CD4-positive, alpha-beta T cell treated with Interferon gamma for 1 hour (primary cell): ENCODE data around the gene TAB2.
"Not testable (repeated sequence)": the region's sequence is repeated elsewhere in the genome, so short reads cannot be mapped to it uniquely, and the experiment has no call there.

Experiments
- DNase-seq: peaks from one replicate; pipeline ENCODE4 v3.0.0-alpha.2; 2020

Gene TAB2

DNA sequence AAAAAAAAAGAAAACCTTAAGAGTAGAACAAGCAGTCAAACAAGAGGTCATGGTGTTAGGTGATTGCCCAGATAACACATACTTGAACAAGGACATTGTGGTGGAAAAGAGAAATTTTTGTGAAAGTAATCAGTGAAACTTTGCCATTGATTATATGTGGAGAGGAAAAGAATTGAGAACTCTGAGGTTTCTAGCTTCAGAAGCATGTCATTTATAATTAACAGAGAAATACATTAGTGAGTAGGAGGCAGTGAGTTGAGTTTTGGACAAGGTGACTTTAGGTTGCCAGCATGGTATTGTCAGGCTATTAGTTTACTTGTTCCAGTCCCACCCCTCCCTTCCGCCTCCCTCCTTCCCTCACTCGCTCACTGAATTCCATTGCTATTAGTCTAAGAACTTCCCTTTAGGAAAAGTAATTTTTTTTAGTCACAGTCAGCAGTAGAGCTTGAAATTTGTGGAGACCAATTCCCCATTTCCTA lies 17.2 kb downstream of the TAB2 start:
- no peak for DNase-seq

DNA sequence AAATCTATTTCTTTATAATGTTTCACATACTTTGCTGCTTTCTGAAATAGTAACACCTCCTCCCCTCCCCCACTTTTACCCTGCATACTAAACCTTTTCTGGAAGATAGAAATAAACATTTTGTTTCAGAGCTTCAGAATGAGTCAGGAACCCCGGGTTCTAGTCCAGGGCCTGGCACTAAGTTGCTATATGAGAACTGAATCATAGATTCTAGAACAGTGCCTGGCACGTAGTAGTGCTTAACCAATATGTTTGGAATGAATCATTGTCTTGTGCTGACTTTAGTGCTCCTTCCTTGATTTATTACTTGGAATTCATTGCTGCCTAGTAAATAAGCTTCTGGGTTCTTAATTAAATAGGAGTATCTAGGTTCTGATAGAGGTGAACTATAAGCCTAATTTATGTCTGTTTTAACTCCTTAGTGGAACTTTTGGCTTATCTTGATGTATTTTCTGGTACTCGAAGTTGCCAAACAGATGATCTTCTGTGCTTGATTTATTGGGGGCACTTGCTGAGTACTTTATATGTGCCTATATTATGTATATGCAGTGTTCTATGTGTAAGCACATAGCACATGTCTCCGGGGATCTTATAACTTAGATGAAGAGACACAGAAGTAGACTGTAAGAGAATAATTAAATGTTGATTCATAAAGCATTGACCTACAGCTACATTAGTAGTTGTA lies 18.6 kb downstream of the TAB2 start:
- no peak for DNase-seq

DNA sequence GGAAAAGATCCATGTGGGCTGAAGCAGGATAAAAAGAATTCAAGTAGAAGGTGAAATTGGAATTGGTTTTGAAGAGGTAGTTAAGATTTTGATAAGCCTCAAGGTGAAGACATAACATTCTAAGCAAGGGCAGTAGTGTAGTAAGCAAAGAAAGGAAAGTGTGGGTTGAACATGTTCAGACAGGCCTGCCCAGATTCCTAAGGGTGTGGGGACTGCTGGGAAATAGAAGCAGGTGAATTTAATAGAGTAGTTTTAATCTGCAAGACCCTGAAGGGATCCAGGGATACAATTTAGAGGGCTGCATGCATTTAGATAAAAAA lies 19.1 kb downstream of the TAB2 start:
- DNase-seq = no peak

DNA sequence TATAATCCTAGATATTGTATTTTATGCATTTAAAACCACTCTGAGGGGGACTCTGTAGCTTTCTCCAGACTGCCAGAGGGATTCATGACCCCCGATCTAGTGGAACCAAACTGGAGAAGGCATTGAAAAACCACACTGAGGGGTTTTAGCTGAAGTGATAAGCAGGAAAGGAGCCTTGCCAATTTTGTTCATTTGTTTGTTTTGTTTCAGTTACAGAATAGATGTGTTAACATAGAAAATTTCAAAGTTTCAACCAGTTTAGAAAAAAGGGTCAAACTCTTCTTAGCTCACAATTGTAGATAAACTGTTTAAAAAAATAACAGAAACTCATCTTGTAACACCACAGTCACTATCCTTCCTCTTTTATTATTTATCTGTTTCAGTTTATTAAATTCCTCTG lies 19.8 kb downstream of the TAB2 start:
- DNase-seq = no peak

DNA sequence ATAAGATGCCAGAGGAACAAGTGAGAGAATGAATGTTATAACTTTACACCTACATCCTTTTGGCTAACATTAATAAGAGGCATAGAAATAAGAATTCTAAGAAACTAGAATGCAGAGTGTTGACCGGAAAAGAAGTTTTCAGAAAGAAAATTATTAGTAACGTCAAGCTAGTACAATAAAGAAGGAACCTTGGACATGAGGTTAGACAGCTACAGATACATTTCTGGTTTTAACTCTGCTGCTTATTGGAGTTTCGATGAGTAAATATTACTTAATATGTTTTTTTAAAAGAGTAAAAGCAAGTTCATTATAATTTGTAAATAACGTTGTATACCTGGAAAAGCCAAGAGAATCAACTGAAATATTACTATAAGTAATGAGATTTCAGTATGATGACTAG lies 22.7 kb downstream of the TAB2 start:
- no peak for DNase-seq

DNA sequence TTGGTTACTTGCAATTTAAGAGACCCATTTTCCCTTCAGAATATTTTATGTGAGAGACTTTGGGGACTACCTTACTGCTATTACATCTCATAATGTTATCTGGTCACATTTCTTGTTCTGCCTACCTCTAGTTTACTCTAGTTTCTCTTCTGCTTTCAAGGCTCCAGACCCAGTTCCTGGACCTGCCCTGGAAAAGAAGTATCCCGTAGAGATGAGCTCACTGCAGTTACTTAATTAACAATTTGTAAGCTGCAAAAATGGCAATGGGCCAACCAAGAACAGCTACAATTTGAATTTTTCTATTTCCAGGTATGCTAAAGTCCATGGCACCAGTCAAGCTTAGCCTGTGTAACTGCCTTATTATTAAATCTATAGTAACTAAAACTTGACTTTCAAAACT lies 25.0 kb downstream of the TAB2 start:
- no peak for DNase-seq

DNA sequence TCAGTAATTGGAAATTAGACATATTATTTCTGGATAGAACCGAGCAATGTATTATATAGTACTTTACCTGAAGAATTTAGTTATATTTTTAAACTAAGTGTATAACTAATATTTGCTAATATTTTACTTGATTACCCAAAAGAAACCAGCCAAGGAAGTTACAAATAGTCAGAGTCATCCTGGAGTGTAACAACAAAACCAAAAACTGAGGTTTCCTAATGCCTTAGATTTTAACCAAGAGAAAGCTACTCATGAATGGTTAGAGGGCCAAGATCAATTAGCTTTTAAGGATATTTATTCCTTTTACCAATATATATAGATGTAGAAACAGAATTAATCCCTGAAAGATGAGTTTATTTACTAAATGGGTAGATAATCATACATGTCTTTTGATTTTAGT lies 26.0 kb downstream of the TAB2 start:
- DNase-seq = no peak

DNA sequence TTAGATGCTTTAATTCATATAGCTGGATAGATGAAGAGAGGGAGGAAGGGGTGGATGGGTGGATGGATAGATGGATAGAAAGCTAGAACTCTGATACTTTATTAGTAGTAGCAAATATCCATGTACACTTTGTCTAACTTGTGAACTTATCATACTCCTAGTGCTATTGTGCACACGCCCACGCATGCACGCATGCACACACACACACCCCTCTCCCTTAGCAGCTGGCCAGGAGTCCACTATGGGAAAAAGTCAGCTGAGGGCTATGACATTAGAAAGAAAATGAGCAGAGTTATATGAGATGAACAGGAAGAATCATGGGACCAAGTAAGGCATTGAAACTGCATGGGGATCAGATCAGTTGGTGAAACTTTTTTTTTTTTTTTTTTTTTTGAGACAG lies 28.6 kb downstream of the TAB2 start:
- no peak for DNase-seq

DNA sequence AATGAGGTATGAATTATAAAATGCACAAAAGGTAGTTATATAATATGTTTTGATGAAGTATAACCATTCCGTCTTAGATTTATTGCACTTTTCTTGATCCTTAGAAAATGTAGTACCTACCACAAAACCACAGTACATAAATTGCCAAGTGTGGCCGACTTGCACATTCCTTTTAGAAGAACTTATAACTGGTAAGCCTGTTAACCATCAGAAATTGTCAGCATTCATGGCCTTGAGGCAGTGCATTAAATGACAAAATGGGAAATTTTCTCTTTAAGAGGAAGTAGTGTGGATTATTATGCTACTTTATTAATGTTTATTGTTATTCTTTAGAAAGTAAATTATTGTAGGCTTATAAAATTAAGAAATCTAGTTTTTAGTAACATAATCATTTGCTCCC lies 29.6 kb downstream of the TAB2 start:
- DNase-seq = no peak

DNA sequence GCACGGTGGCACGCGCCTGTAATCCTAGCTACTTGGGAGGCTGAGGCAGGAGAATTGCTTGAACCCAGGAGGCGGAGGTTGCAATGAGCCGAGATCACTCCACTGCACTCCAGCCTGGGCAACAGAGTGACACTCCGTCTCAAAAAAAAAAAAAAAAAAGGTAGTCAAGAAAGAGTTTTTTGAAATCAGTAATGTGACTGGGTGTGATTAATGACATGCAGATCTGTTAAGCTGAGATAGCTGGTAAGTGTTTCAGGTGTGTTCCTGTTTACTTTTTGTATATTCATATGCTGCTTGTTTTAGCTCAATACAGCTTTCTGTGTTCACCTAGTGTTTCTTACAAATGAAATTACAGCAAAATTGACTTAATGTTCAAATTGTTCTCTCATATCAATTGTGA lies 31.8 kb downstream of the TAB2 start:
- DNase-seq = not testable (repeated sequence)

DNA sequence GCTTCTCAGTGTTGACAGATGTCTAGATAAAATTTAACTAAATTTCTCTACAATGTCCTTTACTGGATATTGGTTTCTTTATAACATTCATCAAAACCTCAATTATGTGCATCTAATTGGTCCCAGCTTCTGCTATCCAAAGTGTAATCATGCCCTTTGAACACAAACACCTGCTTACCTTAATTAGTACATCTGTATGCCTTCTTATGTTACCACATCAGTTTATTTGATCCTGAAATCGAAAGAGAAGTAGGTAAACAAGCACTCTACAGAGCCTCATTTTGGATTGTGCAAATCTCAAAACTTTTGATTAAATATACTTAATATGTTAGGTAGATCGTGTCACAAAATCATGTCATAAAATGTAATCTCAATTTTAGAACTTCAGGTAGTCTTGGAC lies 36.5 kb downstream of the TAB2 start:
- no peak for DNase-seq

DNA sequence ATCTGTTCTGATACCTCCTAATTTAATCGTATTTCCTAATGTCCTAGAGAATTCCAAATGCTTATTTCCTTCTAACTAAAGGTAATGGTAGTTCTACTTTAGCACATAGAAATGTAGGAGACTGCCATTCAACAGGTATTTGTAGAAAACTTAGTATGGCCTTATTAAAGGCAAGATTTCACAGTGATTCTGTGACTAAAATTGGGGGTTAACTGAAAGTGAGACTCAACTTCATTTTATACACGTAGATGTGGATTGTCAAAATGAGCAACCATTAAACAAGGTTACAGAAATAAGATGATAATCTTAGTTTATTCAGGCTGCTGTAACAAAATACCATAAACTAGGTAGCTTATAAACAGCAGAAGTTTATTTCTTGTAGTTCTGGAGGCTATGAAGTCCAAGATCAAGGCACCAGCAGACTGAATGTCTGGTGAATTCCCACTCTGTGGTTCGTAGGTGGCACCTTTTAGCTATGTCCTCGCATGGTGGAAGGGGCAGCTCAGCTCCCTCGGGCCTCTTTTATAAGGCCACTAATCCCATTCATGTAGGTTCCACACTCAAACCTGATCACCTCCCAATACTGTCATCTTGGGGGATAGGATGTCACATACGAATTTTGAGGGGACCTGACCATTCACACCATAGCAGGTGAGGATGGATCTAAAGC lies 38.7 kb downstream of the TAB2 start:
- DNase-seq = no peak

DNA sequence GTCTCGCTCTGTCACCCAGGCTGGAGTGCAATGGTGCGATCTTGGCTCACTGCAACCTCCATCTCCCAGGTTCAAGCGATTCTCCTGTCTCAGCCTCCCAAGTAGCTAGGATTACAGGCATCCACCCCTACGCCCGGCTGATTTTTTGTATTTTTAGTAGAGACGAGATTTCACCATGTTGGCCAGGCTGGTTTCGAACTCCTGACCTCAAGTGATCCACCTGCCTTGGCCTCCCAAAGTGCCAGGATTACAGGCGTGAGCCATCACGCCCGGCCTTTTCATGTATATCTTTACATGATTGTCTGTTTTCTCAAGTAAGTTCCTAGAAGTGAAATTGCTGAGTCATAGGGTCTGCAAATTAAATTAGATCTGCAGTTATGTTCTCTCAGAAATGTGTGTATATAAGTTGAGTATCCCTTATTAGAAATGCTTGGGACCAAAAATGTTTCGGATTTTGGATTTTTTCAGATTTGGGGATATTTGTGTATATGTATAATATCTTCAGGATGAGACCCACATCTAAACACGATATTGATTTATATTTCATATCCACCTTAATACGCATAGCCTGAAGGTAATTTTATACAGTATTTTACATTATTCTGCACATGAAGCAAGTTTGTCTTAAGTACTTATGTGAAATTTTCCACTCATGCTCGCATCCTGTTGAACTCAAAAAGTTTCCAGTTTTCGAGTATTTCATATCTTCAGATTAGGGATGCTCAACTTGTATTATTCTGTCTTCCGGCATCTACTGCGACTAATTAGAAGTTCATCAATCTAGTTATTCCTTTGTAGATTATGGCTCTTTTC lies 40.4 kb downstream of the TAB2 start:
- no peak for DNase-seq

DNA sequence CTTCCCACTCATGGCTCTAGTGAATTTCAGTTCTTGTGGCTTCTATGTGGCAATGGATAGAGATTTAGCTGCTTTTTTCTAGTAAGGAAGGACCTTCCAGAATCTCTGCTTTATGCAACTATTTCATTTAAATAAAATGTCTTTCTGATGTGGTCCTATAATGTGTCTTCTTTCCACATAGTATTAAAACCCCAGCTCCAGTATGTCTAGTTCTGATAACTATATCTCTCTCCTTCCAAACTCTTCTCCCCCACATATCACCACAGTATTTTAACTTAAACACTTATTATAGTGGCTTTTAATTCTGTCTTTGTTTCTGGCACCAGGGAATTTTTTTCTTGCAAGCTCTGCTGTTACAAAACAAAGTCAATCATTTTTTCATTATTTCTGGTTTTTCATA lies 41.9 kb downstream of the TAB2 start:
- no peak for DNase-seq

DNA sequence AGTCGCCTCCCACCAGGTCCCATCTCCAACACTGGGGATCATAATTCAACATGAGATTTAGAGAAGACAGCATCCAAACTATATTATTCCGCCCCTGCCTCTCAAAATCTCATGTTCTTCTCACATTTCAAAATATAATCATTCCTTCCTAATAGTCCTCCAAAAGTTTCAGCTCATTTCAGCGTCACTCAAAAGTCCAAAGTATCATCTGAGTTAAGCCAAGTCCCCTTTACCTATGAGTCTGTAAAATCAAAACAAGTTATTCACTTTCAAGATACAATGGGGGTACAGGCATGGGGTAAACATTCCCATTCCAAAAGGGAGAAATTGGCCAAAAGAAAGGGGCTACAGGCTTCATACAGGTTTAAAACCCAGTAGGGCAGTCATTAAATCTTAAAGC lies 43.0 kb downstream of the TAB2 start:
- DNase-seq = no peak

DNA sequence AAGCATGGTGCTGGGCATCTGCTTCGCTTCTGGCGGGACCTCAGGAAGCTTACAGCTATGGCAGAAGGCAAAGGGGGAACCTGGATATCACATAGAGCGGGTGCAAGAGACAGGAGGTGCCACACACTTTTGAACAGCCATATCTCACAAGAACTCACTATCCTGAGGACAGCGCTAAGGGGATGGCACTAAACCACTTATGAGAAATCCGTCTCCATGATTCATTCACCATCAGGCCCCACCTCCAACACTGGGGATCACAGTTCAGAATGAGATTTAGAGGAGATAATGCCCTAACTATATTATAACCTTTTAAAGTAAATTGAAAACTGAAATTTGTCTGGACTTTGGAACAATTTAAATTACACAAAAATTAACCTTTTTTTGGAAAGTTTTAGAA lies 44.8 kb downstream of the TAB2 start:
- no peak for DNase-seq

DNA sequence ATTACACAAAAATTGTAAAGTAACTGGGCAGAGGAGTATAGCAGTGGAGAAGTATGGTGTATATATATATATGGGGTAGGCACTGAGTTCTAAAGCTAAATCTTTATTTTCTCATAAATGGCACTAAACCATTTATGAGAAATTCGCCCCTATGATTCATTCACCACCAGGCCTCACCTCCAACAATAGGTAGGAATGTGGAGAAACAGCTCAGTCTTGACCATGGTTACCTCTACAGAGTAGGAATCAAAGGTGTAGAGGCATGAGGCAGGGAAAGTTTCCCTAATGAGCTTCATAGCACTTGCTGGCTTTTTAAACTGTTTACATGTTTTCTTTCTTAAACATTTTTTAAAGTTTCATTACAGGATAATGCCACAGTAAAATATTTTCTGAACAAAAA lies 45.6 kb downstream of the TAB2 start:
- no peak for DNase-seq

DNA sequence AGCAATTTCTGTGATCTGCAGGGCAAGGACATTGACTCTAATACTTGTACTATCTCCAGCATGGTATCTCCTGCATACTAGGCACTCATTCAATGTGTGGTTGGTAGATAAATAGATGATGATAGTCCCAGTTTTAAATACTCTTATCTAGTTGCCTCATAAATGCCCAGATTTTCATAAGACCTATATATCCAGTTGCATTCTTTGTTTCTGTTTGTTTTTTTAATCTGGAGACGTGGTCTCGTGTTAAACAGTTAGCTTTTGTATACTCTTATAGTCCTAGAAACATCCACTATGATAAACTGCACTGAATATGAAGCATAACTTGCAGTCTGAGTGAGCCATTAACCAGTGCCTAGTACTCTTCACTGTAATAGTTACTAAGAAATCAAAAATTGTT lies 47.0 kb downstream of the TAB2 start:
- DNase-seq = no peak

DNA sequence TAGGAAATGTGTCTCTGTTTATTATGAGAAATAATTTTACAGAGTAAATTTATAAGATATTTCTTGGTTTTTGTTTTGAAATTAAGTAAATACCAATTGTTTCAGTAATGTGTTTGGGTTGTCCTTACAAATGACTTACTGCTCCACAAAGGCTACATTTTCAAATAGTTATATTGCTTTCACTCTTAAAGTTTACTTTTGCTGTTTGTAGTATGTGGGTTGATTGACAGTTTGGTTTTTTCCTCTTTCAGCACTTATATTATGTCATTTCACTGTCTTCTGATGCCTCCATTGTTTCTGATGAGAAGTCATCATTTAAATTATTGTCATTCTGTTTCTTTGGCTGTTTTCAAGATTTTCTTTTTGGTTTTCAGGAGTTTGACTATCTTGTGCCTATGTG lies 47.7 kb downstream of the TAB2 start:
- DNase-seq = no peak

DNA sequence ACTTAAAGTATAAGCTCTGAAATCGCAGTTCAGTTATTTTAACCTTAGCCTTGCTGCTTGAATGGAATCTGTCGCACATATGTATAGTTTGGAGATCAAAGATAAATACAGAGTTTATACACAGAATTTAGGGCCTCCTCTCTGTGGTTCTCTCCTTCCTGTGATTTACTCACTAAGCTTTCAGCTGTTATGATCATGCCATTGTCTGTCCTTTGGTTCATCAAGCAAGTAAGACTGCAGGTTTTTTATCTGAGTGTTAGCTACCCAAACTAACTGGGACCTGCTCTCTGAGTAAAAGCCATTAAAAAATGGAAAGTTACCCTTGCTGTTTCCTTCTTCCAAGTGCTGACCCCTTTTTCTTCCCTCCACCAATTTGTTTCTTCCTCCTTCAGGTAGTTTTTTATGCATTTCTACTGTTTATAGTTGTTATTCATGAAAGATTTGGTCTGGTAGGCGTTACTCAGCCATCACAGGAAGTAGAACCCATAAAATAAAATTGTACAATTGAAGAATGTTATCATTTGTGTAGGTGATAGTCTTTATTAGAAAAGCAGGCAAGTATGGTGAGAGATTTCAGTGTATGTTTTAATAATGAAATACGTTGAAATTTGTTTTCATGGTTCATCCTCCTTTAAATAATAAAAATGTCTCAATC lies 48.9 kb downstream of the TAB2 start:
- DNase-seq = no peak

DNA sequence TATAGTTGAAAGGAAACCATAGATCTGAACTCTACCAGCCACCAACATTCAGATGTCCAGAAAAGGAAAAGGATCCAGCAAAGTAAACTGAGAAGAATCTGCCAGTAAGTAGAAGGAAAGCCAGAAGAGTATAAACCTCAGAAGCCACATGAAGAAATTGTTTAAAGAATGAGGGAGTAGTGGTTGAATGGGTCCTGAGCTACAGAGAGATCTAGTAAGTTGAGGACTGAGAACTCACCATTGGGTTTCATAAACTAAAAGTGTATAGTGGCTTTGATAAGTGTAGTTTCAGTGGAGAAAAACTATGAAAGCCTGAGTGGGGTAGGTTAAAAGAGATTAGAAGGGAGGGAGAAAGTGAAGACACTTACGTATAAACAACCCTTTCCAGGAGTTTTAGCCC lies 50.6 kb downstream of the TAB2 start:
- DNase-seq = no peak

DNA sequence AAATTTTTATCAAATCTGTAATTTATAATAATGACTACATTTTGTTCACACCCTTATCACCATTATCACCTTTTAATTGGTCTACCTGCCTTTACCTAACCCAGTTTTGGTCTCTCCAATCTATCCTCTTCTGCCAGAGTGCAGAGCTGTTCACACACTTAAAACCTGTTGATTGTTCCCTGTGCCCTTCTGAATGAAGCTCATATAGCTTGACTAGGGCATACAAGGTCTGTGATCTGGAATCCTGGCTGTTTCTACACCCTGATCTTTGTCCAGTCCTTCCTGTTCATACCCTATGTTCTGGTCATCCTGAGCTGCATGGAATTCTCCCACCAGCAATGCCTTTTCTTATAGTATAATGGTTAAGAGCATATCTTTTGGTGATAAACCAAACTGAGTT lies 53.6 kb downstream of the TAB2 start:
- no peak for DNase-seq

DNA sequence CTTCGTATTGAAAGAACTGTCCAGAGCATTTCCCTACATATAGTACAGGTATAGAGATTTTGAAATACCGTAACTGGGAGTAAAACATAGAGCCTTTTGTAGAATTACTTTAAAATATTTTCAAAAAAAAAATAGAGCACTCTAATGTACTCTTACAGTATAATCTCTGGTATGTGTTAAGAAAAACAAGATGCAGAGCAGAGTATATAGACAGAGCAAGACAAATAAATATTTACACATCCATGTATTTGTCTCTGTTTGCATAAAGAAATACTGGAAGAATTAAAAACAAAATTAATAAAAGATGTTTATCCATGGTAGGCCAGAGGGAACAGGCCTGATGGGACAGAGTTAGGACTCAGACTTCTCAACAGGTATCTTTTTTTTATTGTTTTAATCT lies 54.5 kb downstream of the TAB2 start:
- DNase-seq = no peak

DNA sequence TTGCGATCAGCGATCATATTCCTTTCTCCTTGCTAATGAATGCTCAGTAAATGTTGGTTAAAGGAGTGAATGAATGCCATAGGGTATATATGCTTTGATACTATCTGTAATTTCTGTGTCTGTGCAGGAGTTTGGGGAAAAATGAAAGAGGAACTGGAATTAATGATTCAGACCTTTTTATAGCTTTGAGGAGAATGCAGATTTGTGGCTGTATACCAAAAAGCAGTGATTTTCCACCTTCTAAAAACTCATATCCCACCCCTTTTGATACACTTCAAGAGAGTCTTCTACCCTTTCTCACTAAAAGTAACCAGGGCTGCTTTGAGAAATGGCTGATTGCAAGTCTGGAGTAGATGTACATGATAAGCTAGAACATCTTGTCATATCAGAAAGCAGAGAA lies 56.0 kb downstream of the TAB2 start:
- no peak for DNase-seq
